Kidney glomerular epithelial cell (primary cell): Measurements from ENCODE around the gene TSHZ3.

Experiments
- DNase-seq: peaks from one replicate; lab custom pipeline; 2025; lab: John Stamatoyannopoulos, UW

The TSHZ3 gene

DNA sequence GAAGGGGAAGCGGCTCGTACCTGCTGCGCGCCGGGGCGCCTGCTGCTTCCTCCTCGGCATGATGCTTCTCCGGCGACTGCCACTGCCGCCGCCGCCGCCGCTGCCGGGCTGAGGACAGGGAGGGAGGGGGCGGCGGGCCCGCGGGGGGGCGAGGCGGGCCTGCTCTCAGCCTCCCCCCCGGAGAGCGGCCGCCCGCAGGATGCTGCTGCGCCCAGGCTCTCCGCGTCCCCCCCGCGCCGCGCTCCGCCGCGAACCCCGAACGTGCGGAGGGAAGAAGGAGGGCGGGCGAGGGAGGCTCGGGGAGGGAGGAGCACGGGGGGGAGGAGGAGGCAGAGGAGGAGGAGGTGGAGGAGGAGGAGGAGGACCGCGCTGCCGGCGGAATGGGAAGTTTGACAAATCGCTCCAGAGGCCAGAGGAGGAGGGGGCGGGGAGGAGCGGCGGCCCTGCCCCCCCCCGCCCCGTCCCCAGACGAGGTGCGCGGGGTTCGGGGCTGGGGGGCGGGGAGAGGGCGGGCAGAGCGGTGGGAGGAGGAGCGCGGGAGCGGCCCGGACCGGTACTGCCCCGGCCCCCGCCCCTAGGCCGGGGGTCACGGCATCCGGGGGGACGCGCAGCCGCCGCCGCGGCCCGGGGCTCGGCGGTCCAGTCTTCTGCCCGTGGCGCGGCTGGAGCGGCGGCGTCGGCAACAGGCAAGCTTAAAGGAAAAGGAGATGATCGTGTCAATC, at the start of gene TSHZ3:
Gene TSHZ3 (minus strand): TSS at position 277 of the 722 bp plus-strand sequence. CDS start 217 bp downstream, at position 60.
- peak; percentile 27 for DNase-seq

DNA sequence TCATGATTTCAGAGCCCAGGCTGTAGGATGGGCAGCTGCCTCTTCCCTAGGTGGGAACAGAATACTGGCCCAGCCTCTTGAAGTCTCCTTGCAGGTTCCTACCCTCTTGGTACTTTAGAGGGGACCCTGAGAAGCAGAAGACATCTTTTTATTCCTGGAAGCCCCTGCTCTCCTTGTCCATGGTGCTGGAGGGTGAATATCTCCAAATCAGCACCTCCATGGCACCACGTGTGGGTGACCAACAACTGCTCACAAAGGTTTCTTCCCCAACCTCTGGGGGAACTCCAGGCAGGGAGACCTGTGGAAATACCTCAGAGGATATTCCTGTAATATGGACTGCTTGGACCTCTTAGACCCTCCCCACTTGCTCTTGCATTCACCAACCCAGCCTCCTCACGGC, 48.1 kb upstream of the TSHZ3 start:
- no peak for DNase-seq

GRCh38 chr19:31392464-31392863, 43.2 kb upstream of the TSHZ3 start:
- no peak for DNase-seq

DNA sequence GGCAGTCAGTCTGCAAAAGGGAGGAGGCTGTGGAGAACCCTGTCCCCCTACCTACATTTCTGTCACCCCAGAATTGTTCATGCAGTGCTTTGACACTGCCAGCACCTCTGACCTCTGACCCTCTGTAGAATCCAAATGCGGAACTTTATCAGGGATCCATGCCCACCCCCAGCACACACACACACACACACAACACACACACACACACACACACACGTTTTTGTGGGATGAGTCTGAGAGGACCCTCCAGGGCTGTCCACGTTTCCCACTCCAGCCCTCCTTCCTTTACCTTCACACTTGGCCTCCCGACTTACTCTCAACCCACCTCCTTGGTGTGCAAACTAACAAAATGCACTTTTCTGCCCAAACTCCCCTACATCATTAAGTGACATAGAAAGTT, 42.3 kb upstream of the TSHZ3 start:
- DNase-seq: no peak

DNA sequence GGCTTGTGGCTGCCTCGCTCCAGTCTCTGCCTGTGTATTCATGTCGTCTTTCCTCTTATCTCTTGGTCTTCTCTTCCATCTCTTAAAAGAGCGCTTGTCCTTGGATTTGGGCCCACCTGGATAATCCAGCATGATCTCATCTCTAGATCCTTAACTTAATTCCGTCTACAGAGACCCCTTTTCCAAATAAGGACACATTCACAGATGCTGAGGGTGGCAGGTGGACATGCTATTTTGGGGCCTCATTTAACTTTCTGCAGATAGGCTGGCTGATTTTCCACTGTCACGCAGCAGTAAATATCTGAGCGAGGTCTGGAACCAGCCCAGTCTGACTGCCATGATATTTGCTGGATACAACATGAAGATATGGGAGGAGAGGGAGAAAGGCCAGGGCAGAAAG, 41.5 kb upstream of the TSHZ3 start:
- no peak for DNase-seq

- no peak for DNase-seq
These were observed 40.6 kb upstream of the TSHZ3 start for GRCh38 chr19:31389874-31390273.

DNA sequence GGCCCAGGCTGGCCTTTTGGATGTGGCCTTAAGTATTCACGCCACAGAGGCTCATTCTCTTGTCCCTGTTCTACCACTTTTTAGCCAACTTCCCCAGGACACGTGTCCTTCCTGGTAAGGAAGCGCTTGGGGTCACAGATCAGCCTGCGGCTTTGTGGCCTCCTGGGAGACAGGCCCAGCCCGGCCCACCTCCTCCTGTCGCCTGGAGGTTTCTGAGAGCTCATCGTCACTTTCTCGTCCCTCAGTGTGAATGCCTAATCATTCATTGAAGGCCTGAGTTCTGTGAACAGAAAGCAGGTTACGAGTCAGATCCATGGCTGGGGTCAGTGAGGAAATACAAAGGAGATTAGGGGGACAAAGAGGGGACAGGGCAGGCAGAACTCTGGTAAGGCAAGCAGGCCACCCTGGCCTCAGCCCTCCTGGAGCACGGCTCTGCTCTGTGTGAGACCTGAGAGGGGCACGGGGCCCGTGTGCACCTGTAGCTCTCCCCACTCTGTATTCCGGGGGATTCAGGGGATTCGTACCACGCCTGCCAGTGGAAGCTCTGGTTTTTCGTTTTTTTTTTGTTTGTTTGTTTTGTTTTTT, 38.6 kb upstream of the TSHZ3 start:
- DNase-seq: no peak

DNA sequence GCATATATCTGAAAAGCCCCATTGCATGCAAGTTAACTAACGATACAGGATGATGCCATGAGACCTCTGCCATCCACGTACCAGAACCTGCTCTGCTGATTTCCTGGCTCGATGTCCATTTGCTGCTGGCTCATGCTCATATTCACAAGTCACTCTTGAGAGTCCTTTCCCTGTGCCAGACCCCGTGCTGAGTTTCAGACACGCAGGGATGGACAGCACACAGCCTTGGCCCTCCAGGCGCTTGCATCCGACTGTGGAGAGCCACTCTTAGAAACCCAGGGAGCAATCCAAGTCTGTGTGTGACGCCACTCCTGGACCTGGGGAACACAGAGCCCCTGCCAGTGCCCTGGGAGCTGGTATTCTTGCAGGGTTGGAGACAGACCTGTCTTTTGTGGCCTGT, 37.6 kb upstream of the TSHZ3 start:
- no peak for DNase-seq

GRCh38 chr19:31385744-31386143, 36.5 kb upstream of the TSHZ3 start:
- DNase-seq: no peak

GRCh38 chr19:31383553-31383952, 34.3 kb upstream of the TSHZ3 start:
- DNase-seq: no peak

DNA sequence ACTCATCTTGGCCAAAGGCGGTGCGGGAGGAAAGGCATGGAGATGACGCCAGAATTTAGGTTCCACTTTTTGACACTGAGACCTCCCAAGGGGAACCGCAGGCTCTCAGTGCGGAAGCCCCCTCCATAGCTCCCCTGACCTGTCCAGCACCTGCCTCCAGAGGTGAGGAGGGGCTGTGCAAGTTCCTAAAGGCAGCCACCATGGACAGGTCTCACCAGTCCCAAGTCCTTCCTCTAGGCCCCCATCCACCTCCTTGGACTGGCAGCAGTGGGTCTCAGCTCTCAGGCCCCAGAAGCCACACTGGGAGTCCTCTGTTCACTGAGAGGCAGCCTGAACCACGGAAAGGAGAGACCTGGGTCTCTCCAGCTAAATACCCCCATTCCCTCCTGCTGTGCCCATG, 31.6 kb upstream of the TSHZ3 start:
- DNase-seq: no peak

GRCh38 chr19:31378404-31378803, 29.2 kb upstream of the TSHZ3 start:
- peak; percentile 5 for DNase-seq

DNA sequence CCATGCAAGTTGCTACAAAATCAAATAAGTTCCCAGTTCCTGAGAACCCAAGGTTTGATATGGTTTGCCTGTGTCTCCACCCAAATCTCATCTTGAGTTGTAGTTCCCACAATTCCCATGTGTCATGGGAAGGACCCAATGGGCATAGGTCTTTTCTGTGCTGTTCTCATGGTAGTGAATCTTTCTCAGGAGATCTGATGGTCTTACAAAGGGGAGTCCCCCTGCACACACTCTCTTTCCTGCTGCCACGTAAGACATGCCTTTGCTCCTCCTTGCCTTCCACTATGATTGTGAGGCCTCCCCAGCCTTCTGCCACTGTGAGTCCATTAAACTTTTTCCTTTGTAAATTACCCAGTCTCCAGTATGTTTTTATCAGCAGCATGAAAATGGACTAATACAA, 28.5 kb upstream of the TSHZ3 start:
- DNase-seq: no peak

DNA sequence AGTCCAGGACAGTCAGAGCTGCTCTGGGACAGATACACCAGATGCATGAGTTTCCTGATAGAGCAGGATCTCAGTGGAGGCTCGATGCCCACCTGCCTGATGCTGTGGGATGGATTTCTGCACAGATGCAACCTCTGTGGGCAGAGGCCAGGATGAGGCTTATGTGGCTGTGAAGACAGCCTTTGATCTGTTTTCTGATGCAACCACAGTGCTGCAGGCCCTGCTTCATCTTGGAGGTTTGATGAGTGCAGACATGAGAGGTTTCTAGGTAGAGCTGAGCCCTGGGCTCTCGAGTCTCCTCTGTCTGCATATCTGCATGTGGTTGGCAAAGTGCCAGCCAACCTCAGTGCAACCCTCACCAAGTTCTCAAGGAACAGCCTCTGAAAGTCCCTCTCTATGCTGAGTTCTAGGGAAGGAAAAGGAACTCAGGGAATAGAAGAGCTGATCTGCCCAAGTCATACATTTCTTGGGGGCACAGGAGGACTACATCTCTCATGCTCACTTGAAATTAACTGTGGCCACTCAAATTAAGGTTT, 23.1 kb upstream of the TSHZ3 start:
- DNase-seq: no peak

DNA sequence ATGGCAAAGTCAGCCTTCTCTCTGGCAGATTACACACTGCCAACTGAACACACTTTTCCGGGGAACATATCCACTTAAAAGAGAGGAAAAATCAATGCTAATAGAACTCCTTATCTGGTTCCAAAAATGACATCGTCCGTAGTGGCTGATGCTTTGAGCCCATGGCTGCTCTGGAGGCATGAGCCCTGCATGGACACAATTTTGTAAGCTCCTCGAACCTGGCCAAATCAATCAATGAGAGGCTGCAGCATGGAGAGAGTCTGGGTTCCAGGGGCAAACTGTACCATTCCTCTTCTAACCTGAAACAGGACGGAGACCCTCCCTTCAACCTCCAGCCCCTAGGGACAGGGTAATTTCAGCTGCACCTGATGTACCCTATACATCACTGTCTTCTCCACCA, 21.0 kb upstream of the TSHZ3 start:
- no peak for DNase-seq

- DNase-seq: no peak
These were observed 15.7 kb upstream of the TSHZ3 start for GRCh38 chr19:31364963-31365362.

GRCh38 chr19:31361728-31362127, 12.5 kb upstream of the TSHZ3 start:
- DNase-seq: no peak

GRCh38 chr19:31357315-31357673, 8.1 kb upstream of the TSHZ3 start:
- DNase-seq: no peak

DNA sequence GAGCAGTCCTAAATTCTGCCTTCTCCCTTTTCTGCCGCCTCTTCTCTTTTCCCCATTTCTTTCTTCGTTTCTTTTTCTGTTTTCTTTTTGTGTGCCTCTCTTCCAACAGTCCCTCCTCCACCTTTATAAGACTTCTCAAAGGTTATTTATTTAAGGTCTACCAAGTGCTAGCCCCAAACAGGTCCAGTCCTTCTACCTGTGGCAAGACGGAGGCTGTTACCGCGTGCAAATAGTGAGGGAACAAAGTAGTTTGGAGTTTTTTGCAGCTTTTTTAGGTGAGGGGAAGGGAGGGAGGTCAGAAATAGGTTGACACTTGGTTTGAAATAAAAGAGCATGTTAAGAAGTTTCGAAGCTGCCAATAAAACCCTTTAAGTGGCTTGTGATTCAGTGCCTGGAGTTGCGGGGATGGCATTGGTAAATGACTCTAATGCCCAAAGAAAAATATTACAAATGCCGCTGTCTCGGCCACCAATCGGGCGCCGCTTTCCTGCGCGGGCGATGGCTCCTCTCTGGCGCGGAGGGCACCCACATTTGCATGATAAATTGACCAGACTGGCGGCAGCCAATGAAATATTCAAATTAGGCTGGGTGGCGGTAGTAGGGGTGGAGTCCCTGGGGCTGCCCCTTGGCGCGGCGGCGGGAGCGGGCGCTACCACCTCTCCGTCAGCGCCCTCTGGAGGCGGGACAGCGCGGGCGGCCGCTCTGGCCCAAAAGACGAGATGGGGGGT, 7.5 kb upstream of the TSHZ3 start:
- no peak for DNase-seq

GRCh38 chr19:31355665-31356289, 6.5 kb upstream of the TSHZ3 start:
- DNase-seq: no peak

- DNase-seq: no peak
These were observed 5.8 kb upstream of the TSHZ3 start for GRCh38 chr19:31354799-31355664.

- DNase-seq: no peak
These were observed 5.1 kb upstream of the TSHZ3 start for GRCh38 chr19:31354316-31354715.
